A549 (cell line): ENCODE results near the gene RAB20. TPM values are rescaled to one million over a fixed set of nuclear protein-coding genes. Genes with fewer than 3 reads are reported as not detected.
"Not testable (repeated sequence)": the region's sequence is repeated elsewhere in the genome, so short reads cannot be mapped to it uniquely, and the experiment has no call there.

Experiments
- ATAC-seq, 2 experiments: fragments of 200-7000 bp in 1 of 2; fragments of >200 bp in 1 of 2; cut with Nextera tagmentation in 1 of 2; cut with Tn5 transposase in 1 of 2; 3 replicates each; pipeline versions ENCODE4 v1.8.0 to v1.9.1; 2018 to 2020; ENCODE audit warnings: mild to moderate bottlenecking in 1 of 2, moderate library complexity in 1 of 2
- CTCF ChIA-PET: fragments of 300-600 bp; sonication (Branson Sonifier 250); formaldehyde crosslinking; extraction: SDS; loops from one replicate; lab custom pipeline; 2021; ENCODE audit warnings: antibody characterized with exemption, inconsistent platforms; lab: Yijun Ruan, JAX
- POLR2A ChIA-PET: fragments of 350-600 bp; formaldehyde crosslinking; extraction: SDS; loops from one replicate; lab custom pipeline; 2021; ENCODE audit warnings: antibody characterized with exemption, inconsistent platforms; lab: Yijun Ruan, JAX
- DNase-seq, 2 experiments: peaks; one replicate each; pipeline versions ENCODE4 v3.0.0 to v3.0.0-alpha.2; 2011 to 2016; ENCODE audit warnings: low read depth in 1 of 2, low spot score in 1 of 2
- FAIRE-seq: peaks from 2 replicates; lab custom pipeline; 2011; peaks lifted over from hg19 to GRCh38; lab: Jason Lieb, UNC
- H3K27ac ChIP-seq, 2 experiments: fragments of >200 bp; sonication (Bioruptor Twin); formaldehyde crosslinking; 3 replicates each; pipeline ENCODE4 v1.5.1; 2016 to 2017
- H3K4me1 ChIP-seq: fragments of >200 bp; sonication (Bioruptor Twin); formaldehyde crosslinking; 3 replicates; pipeline ENCODE4 v1.6.1; 2016
- H3K4me2 ChIP-seq: fragments of >200 bp; sonication (Bioruptor Twin); formaldehyde crosslinking; 3 replicates; pipeline ENCODE4 v1.6.1; 2016
- H3K4me3 ChIP-seq: fragments of >200 bp; sonication (Bioruptor Twin); formaldehyde crosslinking; 3 replicates; pipeline ENCODE4 v1.5.1; 2016
- H3K9me3 ChIP-seq: fragments of >200 bp; sonication (Bioruptor Twin); formaldehyde crosslinking; 3 replicates; pipeline ENCODE4 v1.6.1; 2016
- BHLHE40 ChIP-seq: IDR thresholded peaks from 2 replicates; pipeline ENCODE4 v1.6.1; 2012; ENCODE audit warnings: low read depth, low read length, inconsistent platforms
- CEBPB ChIP-seq, 2 experiments: fragments of >200 bp in 1 of 2; sonication (Bioruptor Twin) in 1 of 2; formaldehyde crosslinking in 1 of 2; IDR thresholded peaks; 2 replicates each; pipeline ENCODE4 v1.6.1; 2012 to 2016
- EP300 ChIP-seq, 2 experiments: fragments of >200 bp; sonication (Bioruptor Twin); formaldehyde crosslinking; IDR thresholded peaks; 2 replicates in 1 of 2; 3 replicates in 1 of 2; pipeline ENCODE4 v1.6.1; 2016 to 2017
- FOSB ChIP-seq: fragments of 250-450 bp; sonication (Bioruptor Pico); IDR thresholded peaks from 2 replicates; pipeline ENCODE4 v1.5.0; 2020; ENCODE audit warnings: mild to moderate bottlenecking, moderate library complexity
- FOXS1 ChIP-seq: fragments of 250-450 bp; sonication (Bioruptor Pico); IDR thresholded peaks from 2 replicates; pipeline ENCODE4 v1.5.0; 2020; ENCODE audit warnings: mild to moderate bottlenecking, moderate library complexity
- HEYL ChIP-seq: fragments of 250-450 bp; sonication (Bioruptor Pico); IDR thresholded peaks from 2 replicates; pipeline ENCODE4 v1.8.0; 2021; ENCODE audit warnings: mild to moderate bottlenecking, moderate library complexity
- KDM1A ChIP-seq: fragments of 200-600 bp; sonication (generic); IDR thresholded peaks from 2 replicates; pipeline ENCODE4 v1.6.1; 2016; ENCODE audit warnings: low read depth, mild to moderate bottlenecking
- KDM5A ChIP-seq: fragments of 200-600 bp; sonication (generic); IDR thresholded peaks from 2 replicates; pipeline ENCODE4 v1.6.1; 2016; ENCODE audit warnings: antibody characterized with exemption, mild to moderate bottlenecking
- MAZ ChIP-seq: fragments of 150-350 bp; IDR thresholded peaks from 2 replicates; pipeline ENCODE4 v1.6.1; 2014; ENCODE audit warnings: antibody characterized with exemption, low read depth, low read length, borderline replicate concordance
- NFE2L2 ChIP-seq: fragments of 150-350 bp; conservative IDR thresholded peaks from 2 replicates; pipeline ENCODE4 v1.6.1; 2014; ENCODE audit warnings: low read length
- POLR2A ChIP-seq: IDR thresholded peaks from 2 replicates; pipeline ENCODE4 v1.6.1; 2012; ENCODE audit warnings: mild to moderate bottlenecking, low read length
- RAD21 ChIP-seq, 2 experiments: fragments of >200 bp in 1 of 2; sonication (Bioruptor Twin) in 1 of 2; formaldehyde crosslinking in 1 of 2; IDR thresholded peaks in 1 of 2; conservative IDR thresholded peaks in 1 of 2; 2 replicates in 1 of 2; 3 replicates in 1 of 2; pipeline ENCODE4 v1.6.1; 2012 to 2018; ENCODE audit warnings: inconsistent platforms in 1 of 2
- RNF2 ChIP-seq: fragments of 200-600 bp; sonication (generic); IDR thresholded peaks from 2 replicates; pipeline ENCODE4 v1.6.1; 2016; ENCODE audit warnings: low read depth, mild to moderate bottlenecking, antibody characterized with exemption, moderate library complexity, borderline replicate concordance
- SMC3 ChIP-seq: fragments of >200 bp; sonication (Bioruptor Twin); formaldehyde crosslinking; IDR thresholded peaks from 3 replicates; pipeline ENCODE4 v1.6.1; 2018; ENCODE audit warnings: inconsistent platforms
- TFCP2L1 ChIP-seq: fragments of 250-450 bp; sonication (Bioruptor Pico); IDR thresholded peaks from 2 replicates; pipeline ENCODE4 v1.5.0; 2021; ENCODE audit warnings: mild to moderate bottlenecking
- ZFP36 ChIP-seq: fragments of 450-650 bp; IDR thresholded peaks from 2 replicates; pipeline ENCODE4 v1.6.1; 2014; ENCODE audit warnings: borderline replicate concordance; ENCODE audit not compliant: partially characterized antibody
- ZSCAN20 ChIP-seq: fragments of 250-450 bp; sonication (Bioruptor Pico); IDR thresholded peaks from 2 replicates; pipeline ENCODE4 v1.8.0; 2022; ENCODE audit warnings: mild to moderate bottlenecking, moderate library complexity
- WGBS: methylation state at CpG from one replicate; pipeline ENCODE4 v1.1.6; 2017; ENCODE audit errors: missing lambda C conversion rate; 5-methylcytosine and 5-hydroxymethylcytosine counted together
- polyA plus RNA-seq, 4 experiments: library from polyadenylated mRNA; depleted of rRNA in 3 of 4; stranded (reverse); fragments of >200 nt; fragmentation: RNase III in 1 of 4; extraction: RNeasy Plus Mini Kit Qiagen cat#74134 plus additional on column Dnase treatment in 1 of 4; gene quantifications; 2 replicates in 3 of 4; 3 replicates in 1 of 4; pipeline ENCODE4 v1.2.3, GENCODE V29; 2011 to 2017
- TF ChIP-seq, protein P1 (sequence below): fragments of >200 bp; sonication (Bioruptor Twin); formaldehyde crosslinking; IDR thresholded peaks from 3 replicates; pipeline ENCODE4 v1.5.1; 2016
- TF ChIP-seq, protein P2 (sequence below): fragments of 150-350 bp; IDR thresholded peaks from 2 replicates; pipeline ENCODE4 v1.6.1; 2014; ENCODE audit warnings: low read depth, mild to moderate bottlenecking, low read length
- TF ChIP-seq, protein P3 (sequence below): IDR thresholded peaks from 2 replicates; pipeline ENCODE4 v1.6.1; 2012
- TF ChIP-seq, protein P4 (sequence below): fragments of 200-600 bp; sonication (generic); IDR thresholded peaks from 2 replicates; pipeline ENCODE4 v1.6.1; 2016; ENCODE audit warnings: antibody characterized with exemption, mild to moderate bottlenecking, moderate library complexity

RAB20 gene
- polyA plus RNA-seq, 2 of the 4 experiments (the other 2 are of a cell fraction): 1.0 to 1.5 TPM

DNA sequence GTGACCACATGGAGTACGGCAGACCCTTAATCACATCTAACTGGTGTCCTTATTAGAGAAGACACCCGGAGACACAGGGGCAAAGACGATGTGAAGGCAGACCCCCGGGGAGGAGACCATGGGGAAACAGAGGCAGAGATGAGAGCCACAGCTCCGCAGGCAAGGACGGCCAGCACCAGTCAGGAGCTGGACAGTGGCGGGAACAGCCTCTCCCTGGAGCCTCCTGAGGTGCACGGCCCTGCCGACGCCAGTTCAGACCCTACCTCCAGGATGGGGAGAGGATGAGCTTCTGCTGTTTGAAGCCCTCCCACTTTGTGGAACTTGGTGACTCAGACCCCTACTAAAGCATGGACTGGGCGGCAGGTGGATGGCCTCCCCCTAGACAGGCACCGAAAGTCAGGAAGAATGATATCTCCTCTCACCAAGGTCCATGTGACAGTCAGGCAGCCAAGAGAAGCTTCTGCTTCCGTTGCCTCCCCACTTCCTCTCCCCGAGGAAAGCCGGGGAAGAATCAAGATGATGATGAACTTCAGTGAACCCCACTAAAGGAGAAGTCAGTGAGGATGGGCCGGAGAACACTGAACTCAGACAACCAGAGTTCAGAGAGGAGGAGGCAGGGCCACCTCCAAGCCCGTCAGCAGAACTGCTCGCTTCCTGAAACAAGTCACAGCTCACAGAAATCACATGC lies 25.4 kb downstream of the RAB20 start (continued):
- TF ChIP-seq, protein P1, sequence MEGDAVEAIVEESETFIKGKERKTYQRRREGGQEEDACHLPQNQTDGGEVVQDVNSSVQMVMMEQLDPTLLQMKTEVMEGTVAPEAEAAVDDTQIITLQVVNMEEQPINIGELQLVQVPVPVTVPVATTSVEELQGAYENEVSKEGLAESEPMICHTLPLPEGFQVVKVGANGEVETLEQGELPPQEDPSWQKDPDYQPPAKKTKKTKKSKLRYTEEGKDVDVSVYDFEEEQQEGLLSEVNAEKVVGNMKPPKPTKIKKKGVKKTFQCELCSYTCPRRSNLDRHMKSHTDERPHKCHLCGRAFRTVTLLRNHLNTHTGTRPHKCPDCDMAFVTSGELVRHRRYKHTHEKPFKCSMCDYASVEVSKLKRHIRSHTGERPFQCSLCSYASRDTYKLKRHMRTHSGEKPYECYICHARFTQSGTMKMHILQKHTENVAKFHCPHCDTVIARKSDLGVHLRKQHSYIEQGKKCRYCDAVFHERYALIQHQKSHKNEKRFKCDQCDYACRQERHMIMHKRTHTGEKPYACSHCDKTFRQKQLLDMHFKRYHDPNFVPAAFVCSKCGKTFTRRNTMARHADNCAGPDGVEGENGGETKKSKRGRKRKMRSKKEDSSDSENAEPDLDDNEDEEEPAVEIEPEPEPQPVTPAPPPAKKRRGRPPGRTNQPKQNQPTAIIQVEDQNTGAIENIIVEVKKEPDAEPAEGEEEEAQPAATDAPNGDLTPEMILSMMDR: no peak
- no peak for TF ChIP-seq BHLHE40
- TF ChIP-seq, all 56 proteins: peak for 0

DNA sequence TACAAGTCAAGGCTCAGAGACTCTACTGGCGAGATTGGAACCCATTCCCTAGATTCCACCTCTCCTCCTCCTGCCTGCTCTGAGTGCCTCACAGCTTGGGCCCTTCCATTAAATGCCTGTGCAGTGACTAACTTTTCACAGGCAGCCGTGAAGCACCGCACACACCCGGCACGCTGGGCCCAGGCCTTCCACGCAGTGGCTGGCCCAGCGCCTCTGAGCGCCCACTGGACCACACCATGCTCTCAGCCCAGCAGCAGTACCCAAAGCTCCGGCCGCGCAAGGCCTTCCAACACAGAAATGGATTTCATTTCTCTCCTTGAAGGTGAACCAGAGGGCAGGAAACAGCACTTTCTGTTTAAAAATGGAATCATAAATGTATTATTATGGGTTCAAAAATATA lies 26.0 kb downstream of the RAB20 start:
- no peak overlapping the region for H3K4me3 ChIP-seq
- H3K27ac ChIP-seq: no peak overlapping the region
- DNase-seq: no peak
- no peak overlapping the region for H3K4me2 ChIP-seq
- WGBS: 98% methylated on average over 4 of the region's 11 CpGs
- H3K9me3 ChIP-seq: no peaks in the 10 kb centered on the region
- POLR2A ChIA-PET: no interaction called here
- ATAC-seq: no peak
- H3K4me1 ChIP-seq: no peaks in the 10 kb centered on the region
- TF ChIP-seq, protein P2, sequence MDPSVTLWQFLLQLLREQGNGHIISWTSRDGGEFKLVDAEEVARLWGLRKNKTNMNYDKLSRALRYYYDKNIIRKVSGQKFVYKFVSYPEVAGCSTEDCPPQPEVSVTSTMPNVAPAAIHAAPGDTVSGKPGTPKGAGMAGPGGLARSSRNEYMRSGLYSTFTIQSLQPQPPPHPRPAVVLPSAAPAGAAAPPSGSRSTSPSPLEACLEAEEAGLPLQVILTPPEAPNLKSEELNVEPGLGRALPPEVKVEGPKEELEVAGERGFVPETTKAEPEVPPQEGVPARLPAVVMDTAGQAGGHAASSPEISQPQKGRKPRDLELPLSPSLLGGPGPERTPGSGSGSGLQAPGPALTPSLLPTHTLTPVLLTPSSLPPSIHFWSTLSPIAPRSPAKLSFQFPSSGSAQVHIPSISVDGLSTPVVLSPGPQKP: no peak
- FAIRE-seq: no peak
- CTCF ChIA-PET: no interaction called here

DNA sequence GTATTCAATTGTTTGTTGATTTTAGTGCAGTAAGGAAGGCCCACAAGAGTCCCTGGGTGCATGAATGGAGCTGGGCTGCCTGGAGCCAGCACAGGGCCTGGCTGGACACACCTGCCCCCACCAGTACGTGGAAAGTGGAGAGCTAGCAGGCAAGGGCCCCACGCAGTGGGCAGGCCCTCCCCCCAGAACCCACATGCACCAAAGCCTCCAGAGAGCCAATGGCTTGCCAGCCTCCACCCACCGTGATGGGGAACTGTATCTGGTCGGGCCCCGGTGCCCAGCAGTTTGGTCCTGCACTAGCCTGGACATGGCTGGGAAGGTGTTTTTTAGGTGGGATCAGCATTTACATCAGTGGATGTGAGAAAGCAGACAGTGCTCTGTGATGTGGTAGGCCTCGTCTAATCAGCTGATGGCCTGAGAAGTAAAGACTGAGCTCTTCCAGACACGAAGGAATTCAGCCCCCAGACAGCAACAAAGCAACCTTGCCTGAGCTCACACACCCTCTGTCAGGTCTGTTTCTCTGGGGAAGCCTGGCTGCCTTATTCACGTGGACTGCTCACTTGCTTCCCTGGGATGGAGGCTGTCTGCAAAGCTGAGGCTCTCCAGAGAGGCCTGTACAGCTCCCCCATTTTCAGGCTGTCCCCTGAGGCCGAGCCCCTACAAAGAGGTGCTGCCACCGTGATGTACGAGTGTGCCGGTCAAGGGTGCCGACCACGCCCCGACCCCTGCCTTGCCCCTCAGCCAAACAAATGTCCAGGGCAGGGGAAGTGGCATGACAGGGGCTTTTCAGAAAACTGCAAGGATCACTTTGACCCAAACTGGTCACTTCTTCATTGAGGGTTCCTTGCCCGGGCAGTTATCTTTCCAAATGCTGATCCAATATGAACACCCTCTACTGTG lies 27.5 kb downstream of the RAB20 start:
- no peak for FAIRE-seq
- Histone ChIP-seq H3K4me3 (no peak overlapping the region), H3K27ac (no peak overlapping the region), H3K4me2 (no peak overlapping the region), H3K4me1 (no peaks in the 10 kb centered on the region), H3K9me3 (no peaks in the 10 kb centered on the region)
- WGBS: 62% methylated on average over 10 of the region's 16 CpGs
- TF ChIP-seq, protein P2: no peak
- TF ChIP-seq FOSB (CRISPR knock-in tag): no peak
- TF ChIP-seq RAD21 (conservative IDR thresholded peaks at IDR 0.05 in 1 of 2, IDR thresholded peaks at IDR 0.05 in 1 of 2): no peak
- TF ChIP-seq, protein P3, sequence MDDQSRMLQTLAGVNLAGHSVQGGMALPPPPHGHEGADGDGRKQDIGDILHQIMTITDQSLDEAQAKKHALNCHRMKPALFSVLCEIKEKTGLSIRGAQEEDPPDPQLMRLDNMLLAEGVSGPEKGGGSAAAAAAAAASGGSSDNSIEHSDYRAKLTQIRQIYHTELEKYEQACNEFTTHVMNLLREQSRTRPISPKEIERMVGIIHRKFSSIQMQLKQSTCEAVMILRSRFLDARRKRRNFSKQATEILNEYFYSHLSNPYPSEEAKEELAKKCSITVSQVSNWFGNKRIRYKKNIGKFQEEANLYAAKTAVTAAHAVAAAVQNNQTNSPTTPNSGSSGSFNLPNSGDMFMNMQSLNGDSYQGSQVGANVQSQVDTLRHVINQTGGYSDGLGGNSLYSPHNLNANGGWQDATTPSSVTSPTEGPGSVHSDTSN: no peak
- TF ChIP-seq RNF2: no peak
- TF ChIP-seq MAZ: no peak
- no peak for TF ChIP-seq FOXS1
- no peak for TF ChIP-seq EP300 (IDR thresholded peaks at IDR 0.05)
- TF ChIP-seq, protein P4, sequence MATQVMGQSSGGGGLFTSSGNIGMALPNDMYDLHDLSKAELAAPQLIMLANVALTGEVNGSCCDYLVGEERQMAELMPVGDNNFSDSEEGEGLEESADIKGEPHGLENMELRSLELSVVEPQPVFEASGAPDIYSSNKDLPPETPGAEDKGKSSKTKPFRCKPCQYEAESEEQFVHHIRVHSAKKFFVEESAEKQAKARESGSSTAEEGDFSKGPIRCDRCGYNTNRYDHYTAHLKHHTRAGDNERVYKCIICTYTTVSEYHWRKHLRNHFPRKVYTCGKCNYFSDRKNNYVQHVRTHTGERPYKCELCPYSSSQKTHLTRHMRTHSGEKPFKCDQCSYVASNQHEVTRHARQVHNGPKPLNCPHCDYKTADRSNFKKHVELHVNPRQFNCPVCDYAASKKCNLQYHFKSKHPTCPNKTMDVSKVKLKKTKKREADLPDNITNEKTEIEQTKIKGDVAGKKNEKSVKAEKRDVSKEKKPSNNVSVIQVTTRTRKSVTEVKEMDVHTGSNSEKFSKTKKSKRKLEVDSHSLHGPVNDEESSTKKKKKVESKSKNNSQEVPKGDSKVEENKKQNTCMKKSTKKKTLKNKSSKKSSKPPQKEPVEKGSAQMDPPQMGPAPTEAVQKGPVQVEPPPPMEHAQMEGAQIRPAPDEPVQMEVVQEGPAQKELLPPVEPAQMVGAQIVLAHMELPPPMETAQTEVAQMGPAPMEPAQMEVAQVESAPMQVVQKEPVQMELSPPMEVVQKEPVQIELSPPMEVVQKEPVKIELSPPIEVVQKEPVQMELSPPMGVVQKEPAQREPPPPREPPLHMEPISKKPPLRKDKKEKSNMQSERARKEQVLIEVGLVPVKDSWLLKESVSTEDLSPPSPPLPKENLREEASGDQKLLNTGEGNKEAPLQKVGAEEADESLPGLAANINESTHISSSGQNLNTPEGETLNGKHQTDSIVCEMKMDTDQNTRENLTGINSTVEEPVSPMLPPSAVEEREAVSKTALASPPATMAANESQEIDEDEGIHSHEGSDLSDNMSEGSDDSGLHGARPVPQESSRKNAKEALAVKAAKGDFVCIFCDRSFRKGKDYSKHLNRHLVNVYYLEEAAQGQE: no peak
- no peak for TF ChIP-seq SMC3
- no peak for TF ChIP-seq CEBPB (IDR thresholded peaks at IDR 0.05)
- TF ChIP-seq BHLHE40: no peak
- TF ChIP-seq KDM5A: no peak
- TF ChIP-seq ZFP36: no peak
- no peak for TF ChIP-seq ZSCAN20 (CRISPR knock-in tag)
- TF ChIP-seq POLR2A: no peak
- TF ChIP-seq TFCP2L1 (CRISPR knock-in tag): no peak
- no peak for TF ChIP-seq KDM1A
- no peak for TF ChIP-seq NFE2L2
- no peak for TF ChIP-seq HEYL (CRISPR knock-in tag)
- ChIA-PET POLR2A (no interaction called here), CTCF (interaction anchor here (1.4 kb wide), 1 partner anchor 8 kb away, joined by 4 read pairs; no protein-coding TSS in a partner anchor)
- DNase-seq: no peak
- no peak; a peak in 1 of 6 replicates for ATAC-seq

DNA sequence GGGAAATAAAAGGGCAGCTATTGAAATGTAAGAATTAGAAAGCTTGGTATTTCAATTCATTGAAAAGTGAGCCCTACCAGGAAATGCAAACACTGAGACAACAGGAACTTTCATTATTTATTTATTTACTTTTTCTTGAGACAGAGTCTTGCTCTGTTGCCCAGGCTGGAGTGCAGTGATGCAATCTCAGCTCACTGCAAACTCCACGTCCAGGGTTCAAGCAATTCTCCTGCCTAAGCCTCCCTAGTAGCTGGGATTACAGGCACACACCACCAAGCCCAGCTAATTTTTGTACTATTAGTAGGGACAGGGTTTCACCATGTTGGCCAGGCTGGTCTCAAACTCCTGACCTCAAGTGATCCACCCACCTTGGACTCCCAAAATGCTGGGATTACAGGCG lies 29.3 kb downstream of the RAB20 start:
- FAIRE-seq, CTCF ChIA-PET, H3K9me3 ChIP-seq, ATAC-seq, H3K27ac ChIP-seq, DNase-seq, H3K4me2 ChIP-seq, POLR2A ChIA-PET, H3K4me3 ChIP-seq, H3K4me1 ChIP-seq: not testable (repeated sequence)
- 61% methylated on average over 2 of the region's 2 CpGs for WGBS
